NCI-H1417 (cell line): ENCODE results near the gene OR10R2.
A peak's percentile ranks its signal among the peaks of the same experiment; 100 is the strongest.

Experiments
- DNase-seq, 3 experiments: peaks; one replicate each; lab custom pipeline; 2025; lab: John Stamatoyannopoulos, UW

Gene OR10R2

GRCh38 chr1:158527190-158527815 is 55.3 kb downstream of the OR10R2 start:
- peak in 2 of 3 experiments; percentile 18 to 63 for DNase-seq
